Neural crest cell (in vitro differentiated cells): ENCODE results near the gene A1CF. TPM values are rescaled to one million over a fixed set of nuclear protein-coding genes. Genes with fewer than 3 reads are reported as not detected.

Source experiments
- DNase-seq: peaks from one replicate; pipeline ENCODE4 v3.0.0; 2021; ENCODE audit warnings: low read depth, mixed read lengths, low spot score
- H3K27ac Mint-ChIP-seq: one replicate; pipeline ENCODE4 v1.8.0; 2021; ENCODE audit warnings: mild to moderate bottlenecking, mixed read lengths; ENCODE audit not compliant: unreplicated experiment
- H3K27me3 Mint-ChIP-seq: 2 replicates; pipeline ENCODE4 v1.8.0; 2021; ENCODE audit warnings: low read depth, mild to moderate bottlenecking, mixed read lengths
- H3K36me3 Mint-ChIP-seq: 2 replicates; pipeline ENCODE4 v1.8.0; 2021; ENCODE audit warnings: low read depth, mild to moderate bottlenecking, mixed read lengths
- H3K4me1 Mint-ChIP-seq: 2 replicates; pipeline ENCODE4 v1.8.0; 2021; ENCODE audit warnings: mixed read lengths
- H3K4me3 Mint-ChIP-seq: one replicate; pipeline ENCODE4 v1.8.0; 2021; ENCODE audit warnings: mild to moderate bottlenecking, mixed read lengths
- H3K9me3 Mint-ChIP-seq: 2 replicates; pipeline ENCODE4 v1.8.0; 2021; ENCODE audit warnings: mixed read lengths
- CTCF ChIP-seq: fragments of 200-600 bp; sonication (generic); conservative IDR thresholded peaks from 2 replicates; pipeline ENCODE4 v1.5.0; 2021; ENCODE audit warnings: antibody characterized with exemption, mild to moderate bottlenecking
- total RNA-seq: library from RNA; stranded (reverse); gene quantifications from 2 replicates; pipeline ENCODE4 v1.2.1, GENCODE V29; 2021

The A1CF gene
- total RNA-seq, 1 donor from 2014 or later = not detected

DNA sequence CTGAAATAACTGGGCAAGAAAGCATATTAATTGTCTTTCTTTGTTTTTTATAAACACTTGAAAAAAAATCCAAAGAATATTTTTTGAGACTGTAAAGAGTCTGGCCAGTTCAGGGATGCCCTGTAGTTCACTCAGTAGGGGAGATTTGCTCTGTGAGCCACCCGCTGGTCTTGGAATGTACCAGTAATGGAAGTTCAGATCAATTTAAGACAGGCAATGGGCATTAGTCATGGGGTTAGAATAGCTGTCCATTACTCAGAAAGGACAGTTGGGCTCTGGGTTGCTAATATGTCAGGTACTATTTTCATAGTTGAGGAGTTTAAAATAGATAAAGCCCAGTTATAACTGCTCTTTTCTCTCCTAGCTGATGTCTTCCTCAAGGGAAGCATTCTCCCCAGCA lies 38.7 kb downstream of the A1CF start:
- no peak for TF ChIP-seq CTCF
- Mint-ChIP-seq H3K27ac (no peak overlapping the region), H3K4me3 (no peak overlapping the region), H3K4me1 (no peaks in the 10 kb centered on the region), H3K9me3 (no peaks in the 10 kb centered on the region), H3K27me3 (peaks cover 4% of the 10 kb centered on the region), H3K36me3 (no peaks in the 10 kb centered on the region)
- DNase-seq = no peak

DNA sequence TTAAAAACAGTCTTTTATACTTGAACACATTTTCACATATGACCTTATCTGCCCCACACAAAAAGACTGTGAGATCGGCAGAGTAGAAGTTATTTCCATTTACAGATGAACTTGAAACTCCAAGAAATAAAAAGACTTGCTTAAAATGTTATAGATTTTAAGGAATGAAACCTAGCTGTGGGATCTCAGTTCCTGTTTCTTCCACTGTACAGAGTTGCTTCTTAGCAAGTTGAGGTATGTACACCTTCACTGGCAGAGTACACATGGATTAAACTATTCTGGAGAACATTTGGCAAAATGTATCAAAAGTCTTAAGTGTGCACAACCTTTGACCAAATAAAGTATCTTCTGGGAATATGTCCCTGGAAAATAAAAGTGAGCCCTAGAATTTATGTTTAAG lies 48.3 kb downstream of the A1CF start:
- Mint-ChIP-seq H3K9me3 (no peaks in the 10 kb centered on the region), H3K27ac (no peak overlapping the region), H3K4me3 (no peak overlapping the region), H3K4me1 (no peaks in the 10 kb centered on the region), H3K27me3 (peaks cover 52% of the 10 kb centered on the region), H3K36me3 (no peaks in the 10 kb centered on the region)
- TF ChIP-seq CTCF = no peak
- no peak for DNase-seq

DNA sequence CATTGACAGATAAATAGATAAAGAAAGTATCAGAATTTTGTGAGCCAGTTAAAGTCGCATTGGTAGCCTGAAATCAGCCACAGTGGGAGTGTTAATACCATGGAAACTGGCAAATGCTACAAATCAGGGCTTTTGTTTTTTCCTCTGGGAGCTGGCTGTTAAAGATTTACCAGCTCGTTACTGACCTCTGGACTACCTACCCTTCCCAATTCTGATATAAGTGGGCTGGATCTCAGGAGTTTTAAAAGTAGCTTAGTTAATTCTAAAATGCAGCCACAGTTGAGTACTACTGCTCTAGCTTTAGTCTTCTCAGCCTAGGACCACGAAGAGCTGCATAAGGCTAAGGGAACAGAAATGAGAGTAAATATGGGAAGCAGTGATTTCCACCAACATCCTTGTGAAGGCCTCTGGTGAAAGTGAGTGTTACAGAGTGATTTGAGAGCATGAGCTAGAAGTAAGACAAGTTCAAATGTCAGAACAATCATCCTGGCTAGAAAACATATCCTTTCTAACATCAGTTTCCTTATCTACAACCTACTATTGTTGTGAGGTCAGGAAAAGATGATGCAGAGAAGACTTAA lies 53.2 kb downstream of the A1CF start:
- peaks cover 33% of the 10 kb centered on the region for H3K27me3 Mint-ChIP-seq
- H3K27ac Mint-ChIP-seq = no peak overlapping the region

GRCh38 chr10:50830066-50830465 lies 55.4 kb downstream of the A1CF start:
- DNase-seq = no peak
- no peak overlapping the region for H3K27ac Mint-ChIP-seq
- no peak for TF ChIP-seq CTCF
- no peaks in the 10 kb centered on the region for H3K4me1 Mint-ChIP-seq
- no peak overlapping the region for H3K4me3 Mint-ChIP-seq
- no peaks in the 10 kb centered on the region for H3K9me3 Mint-ChIP-seq
- no peaks in the 10 kb centered on the region for H3K36me3 Mint-ChIP-seq
- H3K27me3 Mint-ChIP-seq = peaks cover 33% of the 10 kb centered on the region

More for the DNA sequence above, 53.2 kb downstream of the A1CF start:
- Mint-ChIP-seq H3K9me3 (no peaks in the 10 kb centered on the region), H3K4me1 (no peaks in the 10 kb centered on the region), H3K36me3 (no peaks in the 10 kb centered on the region), H3K4me3 (no peak overlapping the region)
- no peak for TF ChIP-seq CTCF
- DNase-seq = no peak

DNA sequence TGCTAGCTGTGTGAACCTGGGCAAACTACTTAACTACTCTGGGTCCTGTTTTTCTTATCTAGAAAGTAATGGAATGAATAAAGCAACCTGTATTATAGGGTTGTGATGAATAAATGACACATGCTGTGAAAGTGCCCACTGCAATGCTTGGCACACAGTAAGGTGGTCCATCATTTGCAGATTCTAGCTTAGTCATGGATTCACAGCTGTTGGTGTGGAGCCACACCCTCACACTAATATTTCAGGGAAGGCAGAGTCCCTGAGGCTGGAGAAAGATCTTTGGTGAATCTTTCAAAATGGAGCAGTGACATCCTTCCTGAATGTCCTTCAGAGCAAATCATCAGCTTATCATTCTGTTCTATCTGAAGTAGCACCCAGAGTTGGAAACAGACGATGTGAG lies 60.6 kb downstream of the A1CF start:
- DNase-seq = no peak
- no peak overlapping the region for H3K4me3 Mint-ChIP-seq
- no peaks in the 10 kb centered on the region for H3K9me3 Mint-ChIP-seq
- H3K27ac Mint-ChIP-seq = no peak overlapping the region
- no peaks in the 10 kb centered on the region for H3K36me3 Mint-ChIP-seq
- H3K4me1 Mint-ChIP-seq = no peaks in the 10 kb centered on the region
- peaks cover 10% of the 10 kb centered on the region for H3K27me3 Mint-ChIP-seq
- no peak for TF ChIP-seq CTCF

DNA sequence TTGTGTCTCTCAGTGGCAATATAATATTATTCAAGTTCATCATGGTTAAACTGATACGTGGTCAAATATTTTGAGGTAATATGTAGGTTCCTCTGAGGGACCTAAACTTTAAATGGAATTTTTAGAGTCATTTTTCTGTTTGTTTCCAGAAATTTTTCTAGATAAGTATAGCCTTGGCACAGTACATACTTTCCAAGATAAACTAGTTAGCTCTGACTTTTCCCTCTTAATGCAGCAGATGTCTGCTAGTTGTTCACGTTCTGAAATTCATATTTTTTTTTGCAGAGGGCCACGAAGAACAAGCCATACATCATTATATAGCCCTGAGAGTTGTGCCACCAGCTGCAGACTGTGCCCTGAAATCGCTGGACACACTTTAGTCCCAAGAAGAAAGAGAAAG lies 61.6 kb downstream of the A1CF start:
- Mint-ChIP-seq H3K27ac (no peak overlapping the region), H3K36me3 (no peaks in the 10 kb centered on the region), H3K27me3 (peaks cover 16% of the 10 kb centered on the region), H3K9me3 (no peaks in the 10 kb centered on the region), H3K4me3 (no peak overlapping the region), H3K4me1 (no peaks in the 10 kb centered on the region)
- no peak for DNase-seq
- no peak for TF ChIP-seq CTCF
